Keratinocyte (primary cell): ENCODE measurements around the gene SLCO3A1.

ENCODE experiments used
- CTCF ChIP-seq, 3 experiments: IDR thresholded peaks in 1 of 3; conservative IDR thresholded peaks in 1 of 3; optimal IDR thresholded peaks in 1 of 3; 2 replicates in 2 of 3; 3 replicates in 1 of 3; pipeline versions ENCODE3 to v1.5.1; 2011; ENCODE audit warnings: low read length in 3 of 3, mild to moderate bottlenecking in 3 of 3, moderate library complexity in 2 of 3, control low read depth in 1 of 3, inconsistent platforms in 1 of 3; ENCODE audit not compliant: insufficient read depth in 2 of 3; ENCODE audit errors: extremely low read depth in 1 of 3
- EZH2 ChIP-seq: IDR thresholded peaks from one replicate; pipeline ENCODE4 v1.6.1; 2012; ENCODE audit warnings: inconsistent platforms, mild to moderate bottlenecking, low read length, moderate library complexity

- TF ChIP-seq EZH2 = no peak
- TF ChIP-seq CTCF (optimal IDR thresholded peaks at IDR 0.05 in 1 of 3, IDR thresholded peaks at IDR 0.05 in 1 of 3, conservative IDR thresholded peaks at IDR 0.05 in 1 of 3; ENCODE audit: extremely low read depth in 1 of 3, insufficient read depth in 2 of 3, low read length in 3 of 3) = no peak
Measured at GRCh38 chr15:91967935-91968606, 114.6 kb downstream of the SLCO3A1 start.
